GM19467 (cell line): ENCODE results near the gene TTLL13.
"Not testable (repeated sequence)": the region's sequence is repeated elsewhere in the genome, so short reads cannot be mapped to it uniquely, and the experiment has no call there.

Experiments
- ATAC-seq: cut with Tn5 transposase; IDR thresholded peaks from one replicate; pipeline ENCODE4 v1.9.1; 2021; ENCODE audit warnings: mild to moderate bottlenecking, moderate library complexity; ENCODE audit not compliant: unreplicated experiment

Gene TTLL13

DNA sequence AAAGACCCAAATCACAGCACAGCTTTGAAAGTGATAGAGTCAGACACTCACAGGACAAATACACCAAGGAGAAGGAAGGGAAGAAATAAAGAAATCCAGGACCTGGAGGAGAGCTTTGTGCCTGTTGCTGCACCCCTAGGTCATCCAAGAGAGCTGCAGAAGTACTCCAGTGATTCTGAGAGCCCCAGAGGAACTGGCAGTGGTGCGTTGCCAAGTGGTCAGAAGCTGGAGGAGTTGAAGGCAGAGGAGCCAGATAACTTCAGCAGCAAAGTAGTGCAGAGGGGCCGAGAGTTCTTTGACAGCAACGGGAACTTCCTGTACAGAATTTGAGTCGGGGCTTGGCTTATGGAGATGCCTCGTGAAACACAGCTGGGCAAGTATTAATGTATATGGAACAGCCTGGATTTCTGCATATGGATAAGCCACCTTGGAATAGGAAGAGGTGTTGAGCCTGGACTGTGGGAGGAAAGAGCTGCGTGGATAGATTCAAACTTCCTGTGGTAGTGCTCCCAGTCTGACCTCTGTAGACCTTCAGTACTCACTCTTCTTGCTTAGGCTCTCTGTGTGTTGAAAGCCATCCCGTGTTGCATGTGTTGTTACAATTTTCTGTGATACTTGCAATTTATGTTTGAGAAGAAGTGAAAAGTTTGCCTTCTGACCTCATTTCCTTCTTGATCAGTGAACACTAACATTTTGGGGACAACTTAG, 22.3 kb downstream of the TTLL13 start:
- ATAC-seq = no peak

DNA sequence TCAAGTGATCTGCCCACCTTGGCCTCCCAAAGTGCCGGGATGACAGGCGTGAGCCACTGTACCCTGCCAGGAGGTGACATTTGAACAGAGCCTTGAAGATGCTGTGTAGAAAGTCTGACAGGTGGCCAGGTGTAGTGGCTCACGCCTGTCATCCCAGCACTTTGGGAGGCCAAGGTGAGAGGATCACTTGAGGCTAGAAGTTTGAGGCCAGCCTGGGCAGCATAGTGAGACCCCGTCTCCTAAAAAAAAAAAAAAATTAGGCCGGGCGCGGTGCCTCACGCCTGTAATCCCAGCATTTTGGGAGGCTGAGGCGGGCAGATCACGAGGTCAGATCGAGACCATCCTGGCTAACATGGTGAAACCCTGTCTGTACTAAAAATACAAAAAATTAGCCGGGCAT, 29.1 kb downstream of the TTLL13 start:
- ATAC-seq = not testable (repeated sequence)

DNA sequence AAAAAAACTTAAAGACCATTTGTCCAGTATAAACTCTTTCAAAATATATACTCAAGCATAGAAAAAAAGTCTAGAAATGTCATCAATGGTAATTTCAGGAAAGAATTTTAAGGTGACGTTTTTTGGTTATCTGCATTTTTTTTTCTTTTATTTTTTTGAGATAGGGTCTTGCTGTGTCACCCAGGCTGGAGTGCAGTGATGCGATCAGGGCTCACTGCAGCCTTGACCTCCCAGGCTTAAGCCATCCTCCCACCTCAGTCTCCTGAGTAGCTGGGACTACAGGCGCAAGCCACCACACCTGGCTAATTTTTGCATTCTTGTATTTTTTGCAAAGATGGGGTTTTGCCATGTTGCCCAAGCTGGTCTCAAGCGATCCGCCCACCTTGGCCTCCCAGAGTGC, 31.4 kb downstream of the TTLL13 start:
- not testable (repeated sequence) for ATAC-seq

DNA sequence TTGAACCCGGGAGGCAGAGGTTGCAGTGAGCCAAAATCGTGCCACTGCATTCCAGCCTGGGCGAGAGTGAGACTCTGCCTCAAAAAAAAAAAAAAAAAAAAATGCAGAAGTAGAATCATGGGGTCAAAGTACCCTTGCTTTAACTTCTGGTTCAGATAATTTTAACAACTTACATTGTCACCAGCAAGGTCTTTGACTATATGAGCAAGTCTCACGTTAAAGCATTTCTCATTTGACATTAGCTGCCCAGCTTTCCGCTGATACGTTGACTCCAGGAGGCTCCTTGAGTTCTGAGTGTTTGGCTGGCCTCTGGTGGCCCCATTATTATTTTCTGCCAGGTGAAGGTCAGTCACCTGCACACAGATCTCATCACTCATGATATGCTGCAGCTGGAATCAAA, 32.3 kb downstream of the TTLL13 start:
- not testable (repeated sequence) for ATAC-seq

DNA sequence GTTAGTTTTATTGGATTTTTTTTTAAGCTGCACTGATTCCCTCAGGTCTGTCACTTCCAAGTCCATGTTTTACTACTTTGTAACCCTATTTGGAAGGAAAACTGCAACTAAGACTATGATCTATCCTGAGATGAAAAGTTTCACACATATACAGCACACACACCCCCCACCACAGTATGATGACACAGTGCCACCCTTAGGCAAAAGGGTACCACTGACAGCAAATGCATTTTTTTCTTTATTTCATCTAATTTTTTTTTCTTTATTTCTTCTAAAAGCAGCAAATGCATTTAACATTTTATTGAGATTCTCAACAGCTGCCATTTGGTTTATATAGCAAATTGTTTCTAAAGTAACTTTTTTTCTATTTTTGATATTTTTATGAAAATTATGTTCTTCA, 37.3 kb downstream of the TTLL13 start:
- no peak for ATAC-seq

DNA sequence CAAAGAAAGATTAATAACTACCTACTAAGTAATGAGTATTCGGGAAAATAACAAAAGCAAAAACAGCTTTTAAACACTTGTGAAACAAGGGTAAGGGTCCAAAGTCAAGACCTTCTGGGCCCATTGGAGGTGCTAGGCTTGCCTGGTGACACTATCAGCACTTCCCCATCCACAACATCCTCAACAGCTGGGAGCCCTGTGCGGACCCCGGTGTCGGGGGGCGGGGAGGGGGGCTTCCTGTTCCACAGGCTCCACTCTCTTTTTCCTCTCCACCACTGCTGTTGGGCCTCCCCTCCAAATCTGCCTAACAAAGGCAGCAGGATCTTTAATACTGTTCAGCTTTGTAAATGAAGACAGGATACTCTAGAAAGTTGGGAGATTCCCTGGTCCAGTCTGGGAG, 37.7 kb downstream of the TTLL13 start:
- ATAC-seq = no peak

DNA sequence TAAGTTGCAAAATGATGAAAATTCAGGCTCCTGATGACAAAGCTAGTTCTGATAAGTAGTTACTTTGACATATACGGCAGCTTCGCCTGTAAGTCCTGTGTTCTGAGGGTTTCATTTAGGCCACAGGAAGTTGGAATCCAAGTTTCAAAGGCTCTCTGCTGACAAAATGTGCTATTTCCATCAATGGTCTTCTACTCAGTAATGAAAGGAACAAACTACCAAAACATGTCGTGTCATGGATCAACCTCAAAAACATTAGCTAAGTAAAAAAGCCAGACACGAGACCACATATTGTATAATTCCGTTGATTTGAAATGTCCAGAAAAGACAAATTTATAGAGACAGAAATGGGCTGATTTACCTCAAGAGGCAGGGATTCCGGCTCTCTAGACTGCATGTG, 38.6 kb downstream of the TTLL13 start:
- ATAC-seq = no peak

DNA sequence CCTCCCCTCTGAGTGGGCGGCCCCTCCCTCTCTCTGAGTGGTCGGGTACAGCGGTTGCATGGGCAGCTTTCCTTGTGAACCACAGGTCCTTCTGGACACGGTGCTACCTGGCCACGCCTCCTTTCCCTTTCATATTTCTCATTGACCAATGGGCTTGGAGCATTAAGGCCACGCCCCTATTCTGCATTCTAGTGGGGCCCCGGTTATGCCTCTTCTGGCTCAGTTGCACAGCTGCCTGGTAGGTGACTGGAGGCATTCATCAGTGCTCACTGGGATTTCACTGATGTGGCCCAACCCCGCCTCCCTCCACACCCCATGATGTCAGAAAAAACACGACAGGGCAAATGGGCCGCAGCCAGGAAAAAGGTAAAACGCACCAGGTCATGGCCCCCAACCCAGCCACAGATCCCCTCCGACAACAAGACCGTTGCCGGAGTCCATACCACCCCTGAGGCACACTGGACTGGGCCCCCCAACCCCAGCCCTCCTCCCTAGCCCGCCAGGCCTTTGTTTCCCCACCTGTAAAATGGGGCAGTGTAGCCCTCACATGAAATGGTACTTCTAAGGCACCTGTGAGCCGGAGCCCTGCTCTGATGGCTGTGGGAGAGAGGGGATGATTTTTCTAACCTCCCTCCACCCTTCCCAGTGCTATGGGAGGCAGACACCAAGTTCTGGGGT, 42.5 kb downstream of the TTLL13 start:
- no peak for ATAC-seq

DNA sequence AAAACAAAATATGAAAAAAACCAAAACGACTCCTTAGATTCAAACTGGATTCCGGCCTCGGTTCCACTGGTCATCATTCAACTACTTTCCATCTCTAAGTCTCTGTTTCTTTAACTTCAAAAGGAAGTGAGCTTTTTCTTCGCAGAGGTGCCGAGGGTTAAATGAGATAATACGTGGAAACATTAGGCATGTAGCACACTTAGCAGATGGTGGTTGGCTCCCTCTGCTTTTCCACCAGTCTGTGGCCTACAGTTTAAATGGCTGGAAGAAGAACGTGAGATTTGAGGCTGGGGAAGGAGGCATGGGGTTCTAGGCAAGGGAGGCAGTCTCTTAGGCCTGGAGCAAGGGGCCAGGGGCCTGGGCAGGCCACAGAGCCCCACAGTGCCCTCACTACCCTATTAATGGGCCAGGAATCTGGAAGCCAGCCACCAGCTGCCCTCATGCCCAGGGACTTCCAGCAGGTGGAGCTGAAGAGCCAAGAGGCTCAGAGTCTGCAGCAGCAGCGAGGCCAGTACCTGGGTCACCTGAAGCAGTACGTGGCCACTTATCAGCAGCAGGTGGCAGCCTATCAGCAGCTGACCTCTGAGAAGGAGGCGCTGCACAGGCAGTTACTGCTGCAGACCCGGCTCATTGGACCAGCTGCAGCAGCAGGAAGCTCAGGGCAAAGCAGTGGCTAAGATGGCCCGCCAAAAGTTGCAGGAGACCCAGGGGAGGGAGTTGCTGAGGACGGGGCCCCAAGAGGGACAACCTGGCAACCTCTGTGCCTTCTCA, 43.9 kb downstream of the TTLL13 start:
- not testable (repeated sequence) for ATAC-seq

DNA sequence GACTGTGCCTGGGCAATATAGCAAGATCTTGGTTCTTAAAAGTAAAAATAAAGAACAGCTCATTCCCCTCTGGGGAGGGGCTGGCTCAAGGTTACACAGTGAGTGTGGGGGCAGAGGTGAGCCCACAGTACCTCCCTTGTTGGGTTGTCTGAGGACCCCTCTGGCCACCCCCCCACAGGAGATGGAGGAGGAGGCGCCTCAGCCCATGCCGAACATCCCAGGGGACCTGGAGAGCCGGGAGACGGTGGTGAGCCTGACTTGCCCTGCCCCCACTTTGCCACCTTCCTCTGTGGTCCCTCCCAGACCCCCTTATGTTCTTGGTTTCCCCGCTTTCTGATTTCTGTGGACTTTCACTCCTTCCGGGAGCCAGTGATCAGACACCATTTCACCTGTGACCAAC, 44.8 kb downstream of the TTLL13 start:
- no peak for ATAC-seq

DNA sequence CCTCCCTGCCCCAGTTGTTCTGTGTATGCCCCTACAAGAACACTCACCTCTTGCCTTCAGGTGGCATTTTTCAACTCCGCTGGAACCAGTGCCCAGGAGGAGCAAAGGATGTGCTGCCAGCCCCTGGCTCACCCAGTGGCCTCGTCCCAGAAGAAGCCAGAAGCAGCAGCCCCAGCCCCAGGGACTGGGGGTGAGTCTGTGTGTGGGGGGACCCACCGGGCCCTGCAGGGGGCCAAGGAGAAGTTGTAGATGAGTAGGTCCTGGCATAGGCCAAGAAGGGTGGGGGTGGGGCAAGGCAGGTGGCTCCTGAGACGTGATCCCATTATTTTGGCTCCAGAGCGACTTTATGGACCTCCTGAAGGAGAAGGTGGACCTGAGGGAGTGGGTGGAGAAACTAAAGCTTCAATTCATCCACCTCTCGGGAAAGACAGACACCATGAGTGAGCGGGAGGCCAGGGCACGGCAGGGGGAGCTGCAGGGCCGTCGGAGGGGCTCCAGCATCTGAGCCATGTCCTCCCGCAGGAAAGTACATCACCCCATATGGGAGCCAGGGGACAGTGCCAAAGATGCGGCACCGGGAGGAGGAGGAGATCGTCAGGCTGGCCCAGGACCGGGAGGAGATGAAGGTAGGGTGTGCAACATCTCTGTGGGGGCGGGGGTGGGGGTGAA, 45.4 kb downstream of the TTLL13 start:
- no peak for ATAC-seq

DNA sequence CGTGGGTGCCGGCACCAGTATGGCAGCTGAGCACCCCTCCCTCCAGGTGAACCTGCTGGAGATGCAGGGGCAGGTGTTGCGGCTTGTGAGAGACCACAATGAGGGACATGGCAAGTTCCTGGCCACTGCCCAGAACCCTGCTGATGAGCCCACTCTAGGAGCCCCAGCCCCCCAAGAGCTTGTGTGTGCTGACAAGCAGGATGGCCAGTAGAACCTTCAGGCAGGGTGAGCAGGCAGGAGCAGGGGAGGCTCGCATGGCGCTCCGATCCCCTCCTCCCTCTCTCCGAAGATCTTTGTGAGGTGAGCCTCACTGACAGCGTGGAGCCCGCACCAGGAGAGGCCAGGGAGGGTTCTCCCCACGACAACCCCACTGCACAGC, 45.9 kb downstream of the TTLL13 start:
- ATAC-seq = no peak

DNA sequence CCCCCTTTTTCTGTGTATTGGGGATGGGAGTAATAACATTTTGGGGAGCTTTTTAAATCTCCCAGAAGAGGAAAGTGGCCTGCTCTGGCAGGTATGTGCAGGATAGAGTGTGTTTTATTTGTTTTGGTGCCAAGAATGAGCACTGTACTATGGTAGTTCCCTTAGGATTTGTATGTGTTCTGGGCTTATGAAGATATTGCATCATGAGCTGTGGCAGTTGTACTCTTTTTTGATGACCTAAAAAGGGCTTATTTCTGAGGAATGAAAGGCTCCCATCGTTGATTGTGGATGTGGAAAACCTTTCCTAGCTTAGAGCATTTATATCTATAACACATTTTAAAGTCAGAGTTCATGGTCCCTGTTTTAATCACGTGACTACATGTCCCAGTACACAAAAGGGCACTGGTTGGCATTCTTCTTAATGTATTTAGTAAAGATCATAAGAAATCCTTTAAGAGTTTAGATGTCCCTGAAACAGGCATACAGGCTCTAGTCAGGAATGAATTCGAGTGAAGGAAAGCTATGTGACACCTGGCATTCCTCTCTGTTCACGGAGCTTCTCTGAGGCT, 47.0 kb downstream of the TTLL13 start:
- not testable (repeated sequence) for ATAC-seq

DNA sequence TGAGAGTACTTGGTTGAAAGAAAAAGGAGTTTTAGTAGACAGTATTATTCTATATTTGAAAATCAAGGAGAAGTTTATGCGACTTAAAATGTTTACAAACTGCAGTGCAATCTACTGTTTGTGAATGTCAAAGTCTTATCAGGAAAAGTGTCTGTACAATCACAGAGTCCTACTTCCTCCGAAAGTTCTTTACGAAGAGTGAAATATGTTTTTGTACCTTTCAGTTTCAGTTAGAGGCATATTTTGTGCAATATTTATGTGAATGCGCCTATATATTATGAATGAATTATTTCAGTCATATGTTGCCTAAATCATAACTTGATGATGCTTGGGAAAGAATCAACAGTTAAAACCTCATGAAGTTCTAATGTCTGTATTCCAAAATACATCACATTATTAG, 47.7 kb downstream of the TTLL13 start:
- ATAC-seq = no peak

DNA sequence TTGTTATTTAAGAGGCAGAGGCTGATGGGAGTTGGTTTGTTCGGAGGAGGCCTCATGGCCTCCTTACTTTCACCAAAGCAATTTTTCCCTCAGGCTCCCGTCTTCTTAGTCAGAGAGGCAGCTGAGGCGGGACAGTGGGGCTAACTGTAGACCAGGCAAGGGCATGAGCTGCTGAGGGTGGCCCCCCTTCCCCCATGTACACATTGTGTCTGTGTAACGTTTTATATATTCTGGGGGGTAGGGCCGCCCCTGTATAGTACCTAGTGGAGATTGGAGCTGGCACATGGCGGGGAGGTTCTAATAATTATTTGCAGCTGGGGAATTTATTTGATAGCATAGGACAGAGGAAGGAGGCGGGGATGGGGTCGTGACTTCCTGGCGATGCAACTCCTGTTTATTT, 51.2 kb downstream of the TTLL13 start:
- ATAC-seq = no peak

DNA sequence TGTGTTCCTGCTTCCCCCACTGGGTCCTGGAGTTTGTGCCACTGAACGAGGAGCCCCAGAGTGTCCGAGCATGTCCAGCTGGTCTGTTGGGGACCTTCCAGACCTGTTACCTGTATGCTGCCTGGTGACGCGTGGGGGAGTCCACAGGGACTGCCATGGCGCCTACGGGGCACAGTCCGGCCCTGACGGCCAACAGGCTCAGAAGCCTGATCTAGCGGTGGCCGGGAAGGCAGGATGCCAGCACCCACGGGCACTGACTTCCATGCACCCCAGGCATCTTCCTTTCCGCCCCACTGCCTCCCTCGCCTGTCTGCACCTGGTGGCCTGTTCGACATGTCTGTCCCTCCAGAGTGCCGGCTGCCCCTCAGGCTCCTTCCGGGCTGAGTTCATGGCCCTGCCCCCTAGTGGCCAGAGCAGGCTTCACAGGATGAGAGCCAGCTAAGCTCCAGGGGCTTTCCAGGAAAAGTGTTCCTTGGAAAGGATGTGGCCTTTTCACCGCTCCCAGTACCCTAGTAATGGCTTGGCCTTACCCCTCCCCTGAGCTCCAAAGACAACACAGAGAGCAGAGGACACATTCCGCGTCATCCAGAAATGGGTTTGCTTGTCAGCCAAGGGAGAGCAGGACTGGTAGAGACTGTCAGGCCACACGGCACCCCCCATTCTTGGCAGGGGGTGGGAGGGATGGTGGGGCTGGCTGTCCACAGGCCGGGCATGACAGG, 51.8 kb downstream of the TTLL13 start:
- ATAC-seq = no peak

DNA sequence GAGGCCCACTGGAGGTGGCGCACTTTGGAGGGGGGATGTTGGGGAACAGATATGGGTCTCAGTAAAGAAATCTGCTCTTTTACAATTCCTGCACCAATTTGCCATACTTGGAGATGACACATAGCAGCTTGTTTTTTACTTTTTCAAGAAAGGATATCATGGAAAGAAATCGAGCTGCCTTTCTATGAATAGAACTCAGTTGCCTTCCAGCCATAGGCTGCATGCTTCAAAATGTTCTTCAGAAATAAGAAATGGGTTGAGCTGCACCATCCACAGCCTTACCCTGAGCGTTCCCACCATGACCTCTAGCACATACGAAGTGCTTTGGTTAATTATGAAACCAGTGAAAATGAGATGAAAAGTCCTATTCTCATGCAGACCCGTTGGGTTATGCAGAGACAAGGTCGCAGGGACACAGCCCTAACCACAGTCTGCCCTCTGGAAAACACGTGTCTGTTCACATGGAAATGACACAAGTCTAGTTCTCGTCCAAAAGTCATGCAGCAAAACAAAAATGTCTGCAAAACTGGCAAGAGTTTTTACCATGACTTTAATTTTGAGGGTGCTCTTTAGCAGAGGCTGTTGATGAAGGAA, 52.4 kb downstream of the TTLL13 start:
- no peak for ATAC-seq

DNA sequence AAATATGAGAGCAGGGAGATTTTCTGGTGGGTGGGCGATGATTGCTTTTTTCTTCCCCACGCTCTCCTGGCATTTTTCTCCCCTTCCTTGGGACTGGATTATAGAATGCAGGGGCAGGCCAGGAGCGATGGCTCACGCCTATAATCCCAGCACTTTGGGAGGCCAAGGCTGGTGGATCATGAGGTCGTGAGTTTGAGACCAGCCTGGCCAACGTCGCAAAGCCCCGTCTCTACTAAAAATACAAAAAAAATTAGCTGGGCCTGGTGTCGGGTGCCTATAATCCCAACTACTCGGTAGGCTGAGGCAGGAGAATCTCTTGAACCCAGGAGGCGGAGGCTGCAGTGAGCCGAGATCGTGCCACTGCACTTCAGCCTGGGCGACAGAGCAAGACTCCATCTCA, 56.0 kb downstream of the TTLL13 start:
- ATAC-seq = not testable (repeated sequence)

DNA sequence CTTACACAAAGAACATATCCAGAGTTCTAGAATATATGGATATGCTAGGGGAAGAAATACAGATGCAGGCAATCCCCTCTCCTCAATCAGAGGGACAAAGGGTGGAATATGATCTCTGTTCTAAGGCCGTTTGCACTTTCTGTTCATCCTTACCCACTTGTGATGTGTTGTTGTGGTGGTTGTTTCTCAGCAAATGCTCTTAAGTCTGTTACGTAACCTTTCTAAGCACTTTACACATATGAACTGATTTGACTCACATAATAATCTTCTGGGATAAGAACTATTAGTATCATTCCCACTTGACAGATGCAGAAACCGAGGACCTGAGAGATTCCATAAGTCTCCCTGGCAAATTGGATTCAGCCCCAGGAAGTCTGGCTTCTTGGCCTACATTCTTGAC, 56.6 kb downstream of the TTLL13 start:
- no peak for ATAC-seq

DNA sequence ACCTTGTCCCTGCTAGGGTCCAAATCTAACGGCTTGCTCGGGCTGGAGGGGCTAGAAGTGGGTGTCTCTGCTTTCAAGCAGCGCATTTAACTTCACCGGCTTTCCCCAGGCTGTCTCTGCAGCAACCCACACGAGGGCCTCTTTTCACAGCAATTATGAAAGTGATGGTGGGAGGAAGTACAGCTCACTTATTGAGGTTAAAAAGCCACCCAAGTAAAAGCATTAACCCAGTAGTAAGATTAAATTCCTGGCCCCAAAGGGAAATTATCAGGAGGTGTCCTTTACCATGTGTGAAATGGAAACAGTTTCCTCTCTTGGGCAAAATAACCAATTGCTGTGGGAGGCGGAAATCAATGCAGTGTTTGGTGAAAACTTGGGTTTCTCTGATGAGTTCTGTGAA, 57.2 kb downstream of the TTLL13 start:
- ATAC-seq = no peak
